Esophagus squamous epithelium (tissue), 5 donors: ENCODE data around the gene CPED1. TPM values are rescaled to one million over a fixed set of nuclear protein-coding genes. Genes with fewer than 3 reads are reported as not detected.

Experiments
- DNase-seq: peaks from one replicate; lab custom pipeline; 2025; lab: John Stamatoyannopoulos, UW
- H3K27ac ChIP-seq, 4 donors: fragments of 200-600 bp; sonication (generic); one replicate each; pipeline ENCODE4 v1.5.1; 2016 to 2019; ENCODE audit warnings: mild to moderate bottlenecking in 1 of 4
- H3K27me3 ChIP-seq, 4 donors: fragments of 200-600 bp; sonication (generic); 1 replicate in 3 of 4; 2 replicates in 1 of 4; pipeline versions ENCODE4 v1.5.1 to v1.6.0; 2017 to 2021; ENCODE audit warnings: antibody characterized with exemption in 1 of 4
- H3K36me3 ChIP-seq, 3 donors: fragments of 200-600 bp; sonication (generic); one replicate each; pipeline ENCODE4 v1.5.1; 2016 to 2019
- H3K4me1 ChIP-seq, 3 donors: fragments of 200-600 bp; sonication (generic); one replicate each; pipeline ENCODE4 v1.5.1; 2017 to 2019
- H3K4me3 ChIP-seq, 4 donors: fragments of 200-600 bp; sonication (generic); 1 replicate in 3 of 4; 2 replicates in 1 of 4; pipeline ENCODE4 v1.5.1; 2016 to 2019; ENCODE audit warnings: mild to moderate bottlenecking in 2 of 4, moderate library complexity in 1 of 4
- H3K9me3 ChIP-seq, 3 donors: fragments of 200-600 bp; sonication (generic); one replicate each; pipeline ENCODE4 v1.5.1; 2016 to 2019
- CTCF ChIP-seq, 6 experiments: fragments of 450-650 bp in 4 of 6; fragments of 200-600 bp in 2 of 6; sonication (generic) in 2 of 6; IDR thresholded peaks; one replicate each; pipeline ENCODE4 v1.5.1; 2016 to 2019; ENCODE audit warnings: antibody characterized with exemption in 6 of 6, mild to moderate bottlenecking in 4 of 6, moderate library complexity in 4 of 6
- POLR2A ChIP-seq, 4 donors: fragments of 450-650 bp; IDR thresholded peaks; one replicate each; pipeline ENCODE4 v1.6.1; 2017; ENCODE audit warnings: antibody characterized with exemption in 4 of 4, mild to moderate bottlenecking in 4 of 4, moderate library complexity in 3 of 4
- WGBS, 2 donors: methylation state at CpG; one replicate each; pipeline ENCODE4 v1.1.5; 2018; 5-methylcytosine and 5-hydroxymethylcytosine counted together
- intact Hi-C: fragments of 100-400 bp; cut with DNase I; formaldehyde crosslinking; loops from one replicate; pipeline ENCODE4 v1.15.0; 2022
- total RNA-seq, 4 donors: library from RNA; depleted of rRNA; stranded (reverse); fragments of >200 nt; gene quantifications; one replicate each; pipeline ENCODE4 v1.1.0, GENCODE V29; 2016
- donor health status: DM: yes; HTN: yes; CAD: no.

Gene CPED1
- total RNA-seq, 4 donors from 2014 or later = 0.61 to 6.3 (median 2.3) TPM

DNA sequence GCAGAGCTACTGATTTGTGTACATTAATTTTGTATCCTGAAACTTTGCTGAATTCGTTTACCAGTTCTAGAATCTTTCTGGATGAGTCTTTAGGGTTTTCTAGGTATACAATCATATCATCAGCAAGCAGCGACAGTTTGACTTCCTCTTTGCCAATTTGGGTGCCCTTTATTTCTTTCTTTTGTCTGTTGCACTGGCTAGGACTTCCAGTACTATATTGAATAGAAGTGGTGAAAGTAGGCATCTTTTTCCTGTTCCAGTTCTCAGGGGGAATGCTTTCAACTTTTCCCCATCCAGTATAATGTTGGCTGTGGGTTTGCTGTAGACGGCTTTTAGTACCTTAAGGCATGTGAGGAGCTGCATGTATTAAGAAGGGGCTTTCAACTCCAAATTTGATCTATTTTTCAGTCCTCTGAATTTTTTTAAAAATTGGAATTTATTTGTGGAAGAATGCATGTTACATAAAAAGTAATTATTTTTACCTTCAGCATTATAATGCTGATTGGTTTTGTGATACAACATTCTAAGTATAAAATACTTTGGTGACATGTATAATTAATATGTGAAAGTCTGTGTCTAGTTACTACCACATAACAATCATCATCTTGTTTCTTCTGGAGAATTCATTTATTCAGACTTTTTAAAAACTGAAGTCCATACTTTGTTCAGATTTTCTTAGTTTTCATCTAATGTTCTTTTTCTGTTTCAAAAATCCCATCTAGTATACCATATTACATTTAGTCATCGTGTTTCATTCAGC, 49.6 kb downstream of the CPED1 start:
- TF ChIP-seq POLR2A (IDR thresholded peaks at IDR 0.05) (no peak), CTCF (IDR thresholded peaks at IDR 0.05) (no peak)
- WGBS, 2 donors = 67 to 72% methylated on average over 4 of the region's 4 CpGs
- Histone ChIP-seq H3K9me3 (no peaks in the 10 kb centered on the region), H3K4me1 (no peaks in the 10 kb centered on the region), H3K4me3 (no peak overlapping the region), H3K36me3 (no peaks in the 10 kb centered on the region), H3K27ac (no peak overlapping the region), H3K27me3 (no peaks in the 10 kb centered on the region)
- DNase-seq = no peak
- intact Hi-C loops = no loop called here

- no peak for DNase-seq
- H3K9me3 ChIP-seq = no peaks in the 10 kb centered on the region
- H3K4me3 ChIP-seq = no peak overlapping the region
- H3K27me3 ChIP-seq = no peaks in the 10 kb centered on the region
- no peaks in the 10 kb centered on the region for H3K4me1 ChIP-seq
- TF ChIP-seq POLR2A (IDR thresholded peaks at IDR 0.05) (no peak), CTCF (IDR thresholded peaks at IDR 0.05) (no peak)
- no peaks in the 10 kb centered on the region for H3K36me3 ChIP-seq
- intact Hi-C loops = no loop called here
- H3K27ac ChIP-seq = no peak overlapping the region
- WGBS, 2 donors = 65 to 72% methylated on average over 7 of the region's 7 CpGs
Measured at GRCh38 chr7:121038717-121039509, 50.4 kb downstream of the CPED1 start.

DNA sequence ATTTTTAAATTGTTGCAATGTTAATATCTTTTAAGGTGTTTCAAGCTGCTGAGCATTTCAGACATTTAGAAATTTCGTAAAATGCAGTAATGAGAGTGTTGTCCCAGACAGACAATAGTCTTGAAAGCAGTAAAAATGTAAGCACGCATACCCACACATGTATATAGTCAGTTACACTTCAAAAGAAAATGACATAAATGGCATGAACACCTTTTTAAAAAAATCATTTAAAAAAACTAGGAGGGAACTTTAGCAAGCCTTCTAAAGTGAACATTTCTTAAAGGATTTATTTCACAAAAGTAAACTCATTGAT, 51.0 kb downstream of the CPED1 start:
- Histone ChIP-seq H3K4me3 (no peak overlapping the region), H3K27ac (no peak overlapping the region), H3K27me3 (no peaks in the 10 kb centered on the region), H3K9me3 (no peaks in the 10 kb centered on the region), H3K36me3 (no peaks in the 10 kb centered on the region), H3K4me1 (no peaks in the 10 kb centered on the region)
- intact Hi-C loops = no loop called here
- TF ChIP-seq POLR2A (IDR thresholded peaks at IDR 0.05) (no peak), CTCF (IDR thresholded peaks at IDR 0.05) (no peak)
- DNase-seq = no peak
- WGBS, 2 donors = 66 to 67% methylated on average over 2 of the region's 2 CpGs

DNA sequence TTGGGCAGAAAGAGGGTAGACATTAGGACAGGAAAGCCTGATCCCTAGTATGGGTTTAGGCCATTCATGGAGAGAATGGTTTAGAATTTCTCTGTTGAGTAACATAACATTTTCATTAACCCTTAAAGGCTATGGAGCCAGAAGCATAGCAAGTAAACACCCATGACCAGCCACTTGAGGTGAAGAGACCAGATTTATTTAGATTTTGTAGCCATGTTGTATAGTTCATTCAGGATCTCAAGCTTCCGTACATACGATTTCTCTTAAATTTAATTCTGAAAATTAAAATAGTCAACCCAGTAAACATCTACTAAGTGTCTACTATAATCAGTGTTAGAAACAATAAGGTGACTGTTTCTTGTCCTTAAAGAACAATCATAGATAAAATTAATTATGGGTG, 51.5 kb downstream of the CPED1 start:
- DNase-seq = no peak
- H3K27me3 ChIP-seq = no peaks in the 10 kb centered on the region
- no peaks in the 10 kb centered on the region for H3K36me3 ChIP-seq
- intact Hi-C loops = no loop called here
- no peaks in the 10 kb centered on the region for H3K4me1 ChIP-seq
- TF ChIP-seq POLR2A (IDR thresholded peaks at IDR 0.05) (no peak), CTCF (IDR thresholded peaks at IDR 0.05) (no peak)
- H3K4me3 ChIP-seq = no peak overlapping the region
- WGBS, 2 donors = 93 to 96% methylated on average over 2 of the region's 2 CpGs
- no peaks in the 10 kb centered on the region for H3K9me3 ChIP-seq
- no peak overlapping the region for H3K27ac ChIP-seq

GRCh38 chr7:121041516-121042148, 53.1 kb downstream of the CPED1 start:
- Histone ChIP-seq H3K4me1 (no peaks in the 10 kb centered on the region), H3K36me3 (no peaks in the 10 kb centered on the region), H3K9me3 (no peaks in the 10 kb centered on the region), H3K27ac (peak overlapping the region in 1 of 4 donors; percentile 36), H3K27me3 (no peaks in the 10 kb centered on the region), H3K4me3 (no peak overlapping the region)
- TF ChIP-seq POLR2A (IDR thresholded peaks at IDR 0.05) = no peak
- no peak for TF ChIP-seq CTCF (IDR thresholded peaks at IDR 0.05)
- WGBS, 2 donors = 38 to 42% methylated on average over 6 of the region's 6 CpGs
- DNase-seq = no peak
- intact Hi-C loops = no loop called here
